Liver (tissue), 9 donors: Measurements from ENCODE around the gene CEMIP. TPM values are rescaled to one million over a fixed set of nuclear protein-coding genes. Genes with fewer than 3 reads are reported as not detected.

Source experiments
- DNase-seq: peaks from one replicate; pipeline ENCODE4 v3.0.0-alpha.2; 2017; ENCODE audit warnings: low spot score
- H3K27ac ChIP-seq, 2 donors: one replicate each; pipeline ENCODE4 v1.7.0; 2013; ENCODE audit warnings: inconsistent platforms in 2 of 2, low read length in 2 of 2, control low read depth in 1 of 2, low read depth in 1 of 2, mild to moderate bottlenecking in 1 of 2
- H3K27me3 ChIP-seq, 4 donors: one replicate each; pipeline versions ENCODE4 v1.6.1 to v1.7.0; 2013; ENCODE audit warnings: low read length in 3 of 4, inconsistent platforms in 1 of 4, mild to moderate bottlenecking in 1 of 4, moderate library complexity in 1 of 4; ENCODE audit not compliant: control insufficient read depth in 4 of 4, insufficient read depth in 4 of 4
- H3K36me3 ChIP-seq, 4 donors: one replicate each; pipeline versions ENCODE4 v1.6.1 to v1.7.0; 2013; ENCODE audit warnings: low read length in 3 of 4, mild to moderate bottlenecking in 3 of 4, low read depth in 1 of 4, moderate library complexity in 1 of 4; ENCODE audit not compliant: control insufficient read depth in 4 of 4, insufficient read depth in 3 of 4
- H3K4me1 ChIP-seq, 4 donors: one replicate each; pipeline versions ENCODE4 v1.6.1 to v1.7.0; 2013; ENCODE audit warnings: low read length in 3 of 4, mild to moderate bottlenecking in 3 of 4, moderate library complexity in 1 of 4; ENCODE audit not compliant: control insufficient read depth in 4 of 4, insufficient read depth in 4 of 4
- H3K4me3 ChIP-seq, 3 donors: one replicate each; pipeline versions ENCODE4 v1.6.1 to v1.7.0; 2013; ENCODE audit warnings: low read length in 3 of 3, control low read depth in 1 of 3, low read depth in 1 of 3, mild to moderate bottlenecking in 1 of 3
- H3K9ac ChIP-seq, 2 donors: one replicate each; pipeline ENCODE4 v1.7.0; 2013; ENCODE audit warnings: low read length in 2 of 2, mild to moderate bottlenecking in 2 of 2, moderate library complexity in 2 of 2, control low read depth in 1 of 2, low read depth in 1 of 2
- H3K9me3 ChIP-seq, 4 donors: one replicate each; pipeline versions ENCODE4 v1.6.1 to v1.7.0; 2013; ENCODE audit warnings: low read length in 3 of 4; ENCODE audit not compliant: control insufficient read depth in 4 of 4
- CTCF ChIP-seq: fragments of 150-350 bp; IDR thresholded peaks from 2 replicates; pipeline ENCODE4 v1.5.1; 2017; ENCODE audit warnings: improper control_type of control experiment, low read depth, low read length; ENCODE audit not compliant: missing input control
- EGR1 ChIP-seq, 2 donors: IDR thresholded peaks; 2 replicates each; pipeline ENCODE4 v1.6.1; 2016 to 2018; ENCODE audit warnings: antibody characterized with exemption in 2 of 2, low read depth in 2 of 2
- FOXA1 ChIP-seq: IDR thresholded peaks from 2 replicates; pipeline ENCODE4 v1.6.1; 2016; ENCODE audit warnings: antibody characterized with exemption
- FOXA2 ChIP-seq: IDR thresholded peaks from 2 replicates; pipeline ENCODE4 v1.6.1; 2016; ENCODE audit warnings: antibody characterized with exemption
- GABPA ChIP-seq, 2 donors: IDR thresholded peaks in 1 of 2; conservative IDR thresholded peaks in 1 of 2; 2 replicates each; pipeline ENCODE4 v1.6.1; 2016; ENCODE audit warnings: antibody characterized with exemption in 2 of 2, mild to moderate bottlenecking in 1 of 2, moderate library complexity in 1 of 2
- HNF4A ChIP-seq, 2 donors: conservative IDR thresholded peaks; 2 replicates each; pipeline ENCODE4 v1.6.1; 2016; ENCODE audit warnings: antibody characterized with exemption in 2 of 2, mild to moderate bottlenecking in 2 of 2
- HNF4G ChIP-seq: IDR thresholded peaks from 2 replicates; pipeline ENCODE4 v1.6.1; 2016; ENCODE audit warnings: antibody characterized with exemption
- JUND ChIP-seq, 2 donors: IDR thresholded peaks; 2 replicates each; pipeline ENCODE4 v1.6.1; 2016; ENCODE audit warnings: antibody characterized with exemption in 2 of 2
- RAD21 ChIP-seq, 2 donors: IDR thresholded peaks; 2 replicates each; pipeline ENCODE4 v1.6.1; 2016; ENCODE audit warnings: antibody characterized with exemption in 2 of 2, mild to moderate bottlenecking in 2 of 2
- RXRA ChIP-seq, 2 donors: IDR thresholded peaks; 2 replicates each; pipeline ENCODE4 v1.6.1; 2017 to 2018; ENCODE audit warnings: antibody characterized with exemption in 2 of 2, mild to moderate bottlenecking in 1 of 2
- SP1 ChIP-seq: IDR thresholded peaks from 2 replicates; pipeline ENCODE4 v1.6.1; 2018; ENCODE audit warnings: antibody characterized with exemption, mild to moderate bottlenecking
- TAF1 ChIP-seq: conservative IDR thresholded peaks from 2 replicates; pipeline ENCODE4 v1.6.1; 2016; ENCODE audit warnings: antibody characterized with exemption, mild to moderate bottlenecking
- YY1 ChIP-seq: IDR thresholded peaks from 2 replicates; pipeline ENCODE4 v1.6.1; 2016; ENCODE audit warnings: antibody characterized with exemption, mild to moderate bottlenecking
- ZBTB33 ChIP-seq: IDR thresholded peaks from 2 replicates; pipeline ENCODE4 v1.6.1; 2016; ENCODE audit warnings: antibody characterized with exemption
- WGBS: extraction: QIAGEN DNeasy Blood & Tissue Kit; methylation state at CpG from one replicate; pipeline ENCODE4 v1.1.7; 2013; 5-methylcytosine and 5-hydroxymethylcytosine counted together
- polyA plus RNA-seq, 2 donors: library from polyadenylated mRNA; stranded (reverse) in 1 of 2; unstranded in 1 of 2; fragments of 200-250 nt in 1 of 2; fragments of >200 nt in 1 of 2; fragmentation: Nextera tagmentation in 1 of 2; extraction: Ambion mirVana in 1 of 2; gene quantifications; one replicate each; pipeline versions ENCODE4 v1.2.1 to v1.2.3, GENCODE V29; 2013 to 2015
- total RNA-seq, 2 donors: library from RNA; depleted of rRNA; stranded (reverse); fragments of >200 nt; gene quantifications; one replicate each; pipeline ENCODE4 v1.2.3, GENCODE V29; 2014
- TF ChIP-seq, protein P1 (sequence below): IDR thresholded peaks from 2 replicates; pipeline ENCODE4 v1.6.1; 2016; ENCODE audit warnings: antibody characterized with exemption, mild to moderate bottlenecking
- TF ChIP-seq, protein P2 (sequence below): IDR thresholded peaks from 2 replicates; pipeline ENCODE4 v1.6.1; 2016; ENCODE audit warnings: antibody characterized with exemption
- TF ChIP-seq, protein P3 (sequence below): IDR thresholded peaks from 2 replicates; pipeline ENCODE4 v1.6.1; 2016; ENCODE audit warnings: antibody characterized with exemption
- donor health status: healthy.
- donor health status: healthy.
- donor health status: healthy.
- donor health status: healthy.
- donor health status: healthy.

Gene CEMIP
- total and polyA plus RNA-seq, 4 donors, result under 0.01 to 0.89 (median 0.21) TPM

DNA sequence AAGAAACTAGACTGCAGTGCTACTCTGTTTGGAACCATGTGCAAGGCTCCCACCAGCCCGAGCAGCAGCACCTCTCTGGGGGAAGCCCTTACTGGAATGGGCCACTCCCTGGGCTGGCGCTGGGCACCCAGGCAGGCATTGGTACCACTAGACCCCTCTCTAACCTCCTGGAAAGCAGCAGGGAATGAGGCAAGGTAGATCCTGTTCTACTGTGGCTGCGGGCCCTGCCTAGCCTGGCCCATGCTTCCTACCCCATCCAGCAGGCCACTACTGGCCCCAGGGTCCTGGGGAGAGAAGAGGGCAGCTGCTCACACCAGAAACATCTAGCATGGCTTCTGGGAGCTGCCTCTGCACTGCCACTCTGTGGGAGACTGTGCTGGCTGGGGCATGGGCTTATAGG, 165.6 kb downstream of the CEMIP start:
- WGBS, result 99% methylated on average over 3 of the region's 3 CpGs
- TF ChIP-seq, protein P1, sequence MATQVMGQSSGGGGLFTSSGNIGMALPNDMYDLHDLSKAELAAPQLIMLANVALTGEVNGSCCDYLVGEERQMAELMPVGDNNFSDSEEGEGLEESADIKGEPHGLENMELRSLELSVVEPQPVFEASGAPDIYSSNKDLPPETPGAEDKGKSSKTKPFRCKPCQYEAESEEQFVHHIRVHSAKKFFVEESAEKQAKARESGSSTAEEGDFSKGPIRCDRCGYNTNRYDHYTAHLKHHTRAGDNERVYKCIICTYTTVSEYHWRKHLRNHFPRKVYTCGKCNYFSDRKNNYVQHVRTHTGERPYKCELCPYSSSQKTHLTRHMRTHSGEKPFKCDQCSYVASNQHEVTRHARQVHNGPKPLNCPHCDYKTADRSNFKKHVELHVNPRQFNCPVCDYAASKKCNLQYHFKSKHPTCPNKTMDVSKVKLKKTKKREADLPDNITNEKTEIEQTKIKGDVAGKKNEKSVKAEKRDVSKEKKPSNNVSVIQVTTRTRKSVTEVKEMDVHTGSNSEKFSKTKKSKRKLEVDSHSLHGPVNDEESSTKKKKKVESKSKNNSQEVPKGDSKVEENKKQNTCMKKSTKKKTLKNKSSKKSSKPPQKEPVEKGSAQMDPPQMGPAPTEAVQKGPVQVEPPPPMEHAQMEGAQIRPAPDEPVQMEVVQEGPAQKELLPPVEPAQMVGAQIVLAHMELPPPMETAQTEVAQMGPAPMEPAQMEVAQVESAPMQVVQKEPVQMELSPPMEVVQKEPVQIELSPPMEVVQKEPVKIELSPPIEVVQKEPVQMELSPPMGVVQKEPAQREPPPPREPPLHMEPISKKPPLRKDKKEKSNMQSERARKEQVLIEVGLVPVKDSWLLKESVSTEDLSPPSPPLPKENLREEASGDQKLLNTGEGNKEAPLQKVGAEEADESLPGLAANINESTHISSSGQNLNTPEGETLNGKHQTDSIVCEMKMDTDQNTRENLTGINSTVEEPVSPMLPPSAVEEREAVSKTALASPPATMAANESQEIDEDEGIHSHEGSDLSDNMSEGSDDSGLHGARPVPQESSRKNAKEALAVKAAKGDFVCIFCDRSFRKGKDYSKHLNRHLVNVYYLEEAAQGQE, result no peak
- TF ChIP-seq SP1 (no peak), HNF4A (conservative IDR thresholded peaks at IDR 0.05) (no peak), GABPA (IDR thresholded peaks at IDR 0.05 in 1 of 2, conservative IDR thresholded peaks at IDR 0.05 in 1 of 2) (no peak), FOXA2 (no peak), RAD21 (IDR thresholded peaks at IDR 0.05) (no peak), HNF4G (no peak), YY1 (no peak), RXRA (IDR thresholded peaks at IDR 0.05) (no peak), TAF1 (no peak), CTCF (no peak)
- TF ChIP-seq, protein P2, sequence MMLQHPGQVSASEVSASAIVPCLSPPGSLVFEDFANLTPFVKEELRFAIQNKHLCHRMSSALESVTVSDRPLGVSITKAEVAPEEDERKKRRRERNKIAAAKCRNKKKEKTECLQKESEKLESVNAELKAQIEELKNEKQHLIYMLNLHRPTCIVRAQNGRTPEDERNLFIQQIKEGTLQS, result no peak
- TF ChIP-seq, protein P3, sequence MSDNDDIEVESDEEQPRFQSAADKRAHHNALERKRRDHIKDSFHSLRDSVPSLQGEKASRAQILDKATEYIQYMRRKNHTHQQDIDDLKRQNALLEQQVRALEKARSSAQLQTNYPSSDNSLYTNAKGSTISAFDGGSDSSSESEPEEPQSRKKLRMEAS, result no peak
- H3K9me3 ChIP-seq, result no peaks in the 10 kb centered on the region
- H3K4me3 ChIP-seq, result no peak overlapping the region
- no peak overlapping the region for H3K27ac ChIP-seq
- H3K27me3 ChIP-seq, result no peaks in the 10 kb centered on the region
- no peak for DNase-seq
- H3K4me1 ChIP-seq, result no peaks in the 10 kb centered on the region
- no peak overlapping the region for H3K9ac ChIP-seq
- peaks cover 5 to 71% (median 38%) of the 10 kb centered on the region in 4 donors for H3K36me3 ChIP-seq

DNA sequence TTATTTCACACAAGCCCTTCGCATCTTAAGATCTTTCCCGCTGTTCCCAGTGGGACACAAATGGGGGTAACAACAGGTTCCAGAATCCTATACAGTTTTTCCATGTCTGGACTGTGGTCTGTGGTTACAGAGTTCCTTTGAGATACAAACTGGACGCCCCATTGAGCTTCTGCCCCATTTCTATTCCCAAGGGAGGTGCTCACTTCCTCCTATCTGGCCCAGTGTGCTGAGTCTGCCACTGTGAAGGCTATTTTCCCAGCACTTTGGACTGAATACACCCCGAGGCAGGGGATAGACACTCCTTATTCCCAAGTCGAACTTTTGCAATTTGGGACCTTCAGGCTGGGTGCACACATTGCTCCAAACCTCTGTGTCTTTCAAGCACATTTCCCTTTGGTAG, 166.4 kb downstream of the CEMIP start:
- peaks cover 5 to 75% (median 38%) of the 10 kb centered on the region in 4 donors for H3K36me3 ChIP-seq
- TF ChIP-seq RAD21 (IDR thresholded peaks at IDR 0.05) (no peak), FOXA1 (no peak), TAF1 (no peak), YY1 (no peak), CTCF (no peak), JUND (IDR thresholded peaks at IDR 0.05) (no peak), HNF4G (no peak), FOXA2 (no peak), EGR1 (IDR thresholded peaks at IDR 0.05; ENCODE audit: low read depth in 2 of 2) (no peak), HNF4A (conservative IDR thresholded peaks at IDR 0.05) (no peak), GABPA (IDR thresholded peaks at IDR 0.05 in 1 of 2, conservative IDR thresholded peaks at IDR 0.05 in 1 of 2) (no peak), ZBTB33 (no peak)
- TF ChIP-seq, protein P2, result no peak
- TF ChIP-seq, protein P3, result no peak
- DNase-seq, result no peak

More for the DNA sequence above, 166.4 kb downstream of the CEMIP start:
- WGBS, result 96% methylated on average over 5 of the region's 5 CpGs
- Histone ChIP-seq H3K27me3 (no peaks in the 10 kb centered on the region), H3K4me3 (no peak overlapping the region), H3K9me3 (no peaks in the 10 kb centered on the region), H3K27ac (no peak overlapping the region), H3K9ac (no peak overlapping the region), H3K4me1 (no peaks in the 10 kb centered on the region)
